ENCODE results near the gene TEX12.

DNA sequence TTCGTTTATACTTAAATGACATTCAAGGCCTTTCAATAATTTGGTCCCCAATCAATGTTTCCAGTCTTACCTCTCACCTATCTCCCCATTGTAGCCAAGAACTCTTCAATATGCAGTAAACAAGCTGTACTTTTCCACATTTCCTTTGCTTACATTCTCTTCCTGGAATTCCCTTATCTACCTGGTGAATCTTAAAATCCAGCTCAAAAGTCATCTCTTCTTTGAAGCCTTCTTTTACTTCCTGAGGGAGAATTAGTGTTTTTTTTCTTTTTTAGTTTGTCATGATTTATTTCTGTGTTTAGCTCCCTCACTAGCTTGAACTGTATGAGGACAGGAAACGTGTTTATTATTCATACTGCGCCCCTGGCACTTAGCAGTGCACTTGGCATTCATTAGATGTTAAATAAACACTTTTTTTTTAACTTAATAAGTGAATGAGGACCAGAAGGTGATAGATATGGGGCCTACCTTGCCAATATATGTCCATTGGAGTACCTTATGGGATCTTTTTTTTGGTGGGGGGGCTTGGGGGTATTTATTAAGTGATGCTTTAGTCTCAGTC is 54.2 kb downstream of the TEX12 start:
- TF ChIP-seq, protein P1, sequence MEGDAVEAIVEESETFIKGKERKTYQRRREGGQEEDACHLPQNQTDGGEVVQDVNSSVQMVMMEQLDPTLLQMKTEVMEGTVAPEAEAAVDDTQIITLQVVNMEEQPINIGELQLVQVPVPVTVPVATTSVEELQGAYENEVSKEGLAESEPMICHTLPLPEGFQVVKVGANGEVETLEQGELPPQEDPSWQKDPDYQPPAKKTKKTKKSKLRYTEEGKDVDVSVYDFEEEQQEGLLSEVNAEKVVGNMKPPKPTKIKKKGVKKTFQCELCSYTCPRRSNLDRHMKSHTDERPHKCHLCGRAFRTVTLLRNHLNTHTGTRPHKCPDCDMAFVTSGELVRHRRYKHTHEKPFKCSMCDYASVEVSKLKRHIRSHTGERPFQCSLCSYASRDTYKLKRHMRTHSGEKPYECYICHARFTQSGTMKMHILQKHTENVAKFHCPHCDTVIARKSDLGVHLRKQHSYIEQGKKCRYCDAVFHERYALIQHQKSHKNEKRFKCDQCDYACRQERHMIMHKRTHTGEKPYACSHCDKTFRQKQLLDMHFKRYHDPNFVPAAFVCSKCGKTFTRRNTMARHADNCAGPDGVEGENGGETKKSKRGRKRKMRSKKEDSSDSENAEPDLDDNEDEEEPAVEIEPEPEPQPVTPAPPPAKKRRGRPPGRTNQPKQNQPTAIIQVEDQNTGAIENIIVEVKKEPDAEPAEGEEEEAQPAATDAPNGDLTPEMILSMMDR (IDR thresholded peaks at IDR 0.05; ENCODE audit: low read length): no peak
- TF ChIP-seq EZH2 (IDR thresholded peaks at IDR 0.05; ENCODE audit: borderline replicate concordance, low read length): no peak

Data from OCI-LY1 (cell line).